KMS-11 (cell line): ENCODE measurements around the gene RBM17.
"Not testable (repeated sequence)": the region's sequence is repeated elsewhere in the genome, so short reads cannot be mapped to it uniquely, and the experiment has no call there.

Experiments
- H2AFZ ChIP-seq: fragments of 200-600 bp; sonication (generic); 2 replicates; pipeline ENCODE4 v1.6.1; 2016; ENCODE audit warnings: antibody characterized with exemption, mixed run types, low read depth
- H3K27ac ChIP-seq: fragments of 200-600 bp; sonication (generic); 2 replicates; pipeline ENCODE4 v1.6.1; 2016; ENCODE audit warnings: mild to moderate bottlenecking, mixed run types
- H3K27me3 ChIP-seq: fragments of 200-600 bp; sonication (generic); 2 replicates; pipeline ENCODE4 v1.6.1; 2017; ENCODE audit warnings: mild to moderate bottlenecking, low read depth, mixed run types, moderate library complexity; ENCODE audit not compliant: insufficient read depth
- H3K36me3 ChIP-seq: fragments of 200-600 bp; sonication (generic); 2 replicates; pipeline ENCODE4 v1.6.1; 2017; ENCODE audit warnings: mild to moderate bottlenecking, mixed run types; ENCODE audit not compliant: insufficient read depth
- H3K4me1 ChIP-seq: fragments of 200-600 bp; sonication (generic); 2 replicates; pipeline ENCODE4 v1.6.1; 2016; ENCODE audit warnings: mild to moderate bottlenecking, low read depth, mixed run types; ENCODE audit not compliant: poor library complexity, severe bottlenecking
- H3K4me2 ChIP-seq: fragments of 200-600 bp; sonication (generic); 2 replicates; pipeline ENCODE4 v1.7.0; 2016; ENCODE audit warnings: mild to moderate bottlenecking, mixed run types
- H3K4me3 ChIP-seq: fragments of 200-600 bp; sonication (generic); IDR thresholded peaks from 2 replicates; pipeline ENCODE4 v1.6.1; 2017; ENCODE audit warnings: low read depth, low read length, mixed read lengths; ENCODE audit not compliant: insufficient read depth
- H3K79me2 ChIP-seq: fragments of 200-600 bp; sonication (generic); 2 replicates; pipeline ENCODE4 v1.6.1; 2016; ENCODE audit warnings: low read depth, mixed run types; ENCODE audit not compliant: insufficient read depth
- H3K9ac ChIP-seq: fragments of 200-600 bp; sonication (generic); 2 replicates; pipeline ENCODE4 v1.6.1; 2016; ENCODE audit warnings: mild to moderate bottlenecking, mixed run types
- H4K20me1 ChIP-seq: fragments of 200-600 bp; sonication (generic); 2 replicates; pipeline ENCODE4 v1.6.1; 2016; ENCODE audit warnings: mild to moderate bottlenecking, mixed run types; ENCODE audit not compliant: insufficient read depth
- TF ChIP-seq, protein P1 (sequence below): fragments of 200-600 bp; sonication (generic); conservative IDR thresholded peaks from 2 replicates; pipeline ENCODE4 v1.6.1; 2017; ENCODE audit warnings: low read depth, mild to moderate bottlenecking, antibody characterized with exemption, low read length, moderate library complexity, mixed read lengths

Gene RBM17

DNA sequence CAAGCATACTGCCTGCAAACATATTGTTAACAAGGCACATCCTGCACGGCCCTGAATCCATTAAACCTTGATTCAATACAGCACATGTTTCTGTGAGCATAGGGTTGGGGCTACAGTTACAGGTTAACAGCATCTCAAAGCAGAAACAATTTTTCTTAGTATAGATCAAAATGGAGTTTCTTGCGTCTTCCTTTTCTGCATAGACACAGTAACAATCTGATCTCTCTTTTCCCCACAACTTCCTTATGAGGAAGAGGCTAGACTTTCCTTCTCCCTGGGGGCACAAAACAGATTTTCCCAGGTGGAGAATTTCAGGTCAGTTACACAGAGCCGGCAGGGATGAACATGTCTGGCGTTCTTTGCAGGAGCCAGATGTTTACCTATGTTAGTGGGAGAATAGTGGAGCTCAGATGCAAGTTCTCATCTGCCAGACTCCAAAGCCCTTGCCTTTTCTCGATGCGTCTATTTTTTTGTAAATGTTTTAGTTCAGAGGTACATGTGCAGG is 76.4 kb downstream of the RBM17 start:
- Histone ChIP-seq H3K4me3 (no peak overlapping the region), H3K27me3 (no peaks in the 10 kb centered on the region), H2AFZ (no peak overlapping the region), H3K4me1 (peaks cover 14% of the 10 kb centered on the region), H3K36me3 (no peaks in the 10 kb centered on the region), H3K9ac (no peak overlapping the region; the same call in 1 of the 2 replicates), H3K27ac (no peak overlapping the region), H3K4me2 (peak overlapping the region; percentile 96; the same call in 1 of the 2 replicates), H4K20me1 (no peaks in the 10 kb centered on the region), H3K79me2 (peaks cover 59% of the 10 kb centered on the region)
- TF ChIP-seq, protein P1, sequence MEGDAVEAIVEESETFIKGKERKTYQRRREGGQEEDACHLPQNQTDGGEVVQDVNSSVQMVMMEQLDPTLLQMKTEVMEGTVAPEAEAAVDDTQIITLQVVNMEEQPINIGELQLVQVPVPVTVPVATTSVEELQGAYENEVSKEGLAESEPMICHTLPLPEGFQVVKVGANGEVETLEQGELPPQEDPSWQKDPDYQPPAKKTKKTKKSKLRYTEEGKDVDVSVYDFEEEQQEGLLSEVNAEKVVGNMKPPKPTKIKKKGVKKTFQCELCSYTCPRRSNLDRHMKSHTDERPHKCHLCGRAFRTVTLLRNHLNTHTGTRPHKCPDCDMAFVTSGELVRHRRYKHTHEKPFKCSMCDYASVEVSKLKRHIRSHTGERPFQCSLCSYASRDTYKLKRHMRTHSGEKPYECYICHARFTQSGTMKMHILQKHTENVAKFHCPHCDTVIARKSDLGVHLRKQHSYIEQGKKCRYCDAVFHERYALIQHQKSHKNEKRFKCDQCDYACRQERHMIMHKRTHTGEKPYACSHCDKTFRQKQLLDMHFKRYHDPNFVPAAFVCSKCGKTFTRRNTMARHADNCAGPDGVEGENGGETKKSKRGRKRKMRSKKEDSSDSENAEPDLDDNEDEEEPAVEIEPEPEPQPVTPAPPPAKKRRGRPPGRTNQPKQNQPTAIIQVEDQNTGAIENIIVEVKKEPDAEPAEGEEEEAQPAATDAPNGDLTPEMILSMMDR, result no peak

DNA sequence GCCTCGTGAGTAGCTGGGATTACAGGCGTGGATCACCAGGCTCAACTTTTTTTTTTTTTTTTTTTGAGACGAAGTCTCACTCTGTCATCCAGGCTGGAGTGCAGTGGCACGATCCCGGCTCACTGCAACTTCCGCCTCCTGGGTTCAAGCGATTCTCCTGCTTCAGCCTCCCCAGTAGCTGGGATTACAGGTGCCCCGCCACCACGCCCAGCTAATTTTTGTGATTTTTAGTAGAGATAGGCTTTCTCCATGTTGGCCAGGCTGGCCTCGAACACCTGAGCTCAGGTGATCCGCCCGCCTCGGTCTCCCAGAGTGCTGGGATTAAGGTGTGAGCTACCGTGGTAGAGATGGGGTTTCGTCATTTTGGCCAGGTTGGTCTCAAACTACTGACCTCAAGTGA is 77.1 kb downstream of the RBM17 start:
- not testable (repeated sequence) for H3K4me3 ChIP-seq, H2AFZ ChIP-seq, H4K20me1 ChIP-seq, H3K36me3 ChIP-seq, H3K27ac ChIP-seq, H3K27me3 ChIP-seq, H3K9ac ChIP-seq, H3K4me2 ChIP-seq
- Histone ChIP-seq H3K79me2 (peaks cover 63% of the 10 kb centered on the region), H3K4me1 (peaks cover 14% of the 10 kb centered on the region)
